GM12873 (cell line): ENCODE data around the gene GNB1L.

Experiments used
- TF ChIP-seq, protein P1 (sequence below): IDR thresholded peaks from 2 replicates; pipeline ENCODE4 v1.5.1; 2012; ENCODE audit warnings: low read depth, mild to moderate bottlenecking, moderate library complexity, low read length, control low read depth; ENCODE audit not compliant: insufficient read depth; ENCODE audit errors: missing control alignments

GNB1L gene

DNA sequence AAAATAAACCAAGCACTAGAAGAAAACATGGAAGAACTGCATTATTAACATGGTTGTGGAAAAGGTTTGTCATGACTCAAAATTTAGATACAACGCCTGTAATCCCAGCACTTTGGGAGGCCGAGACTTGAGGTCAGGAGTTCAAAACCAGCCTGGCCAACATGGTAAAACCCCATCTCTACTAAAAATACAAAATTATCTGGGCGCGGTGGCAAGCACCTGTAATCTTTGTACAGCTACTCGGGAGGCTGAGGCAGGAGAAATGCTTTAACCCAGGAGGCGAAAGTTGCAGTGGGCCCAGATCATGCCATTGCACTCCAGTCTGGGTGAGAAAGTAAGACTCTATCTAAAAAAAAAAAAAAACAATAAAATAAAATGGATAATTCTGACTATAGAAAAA, 23.7 kb downstream of the GNB1L start:
- TF ChIP-seq, protein P1, sequence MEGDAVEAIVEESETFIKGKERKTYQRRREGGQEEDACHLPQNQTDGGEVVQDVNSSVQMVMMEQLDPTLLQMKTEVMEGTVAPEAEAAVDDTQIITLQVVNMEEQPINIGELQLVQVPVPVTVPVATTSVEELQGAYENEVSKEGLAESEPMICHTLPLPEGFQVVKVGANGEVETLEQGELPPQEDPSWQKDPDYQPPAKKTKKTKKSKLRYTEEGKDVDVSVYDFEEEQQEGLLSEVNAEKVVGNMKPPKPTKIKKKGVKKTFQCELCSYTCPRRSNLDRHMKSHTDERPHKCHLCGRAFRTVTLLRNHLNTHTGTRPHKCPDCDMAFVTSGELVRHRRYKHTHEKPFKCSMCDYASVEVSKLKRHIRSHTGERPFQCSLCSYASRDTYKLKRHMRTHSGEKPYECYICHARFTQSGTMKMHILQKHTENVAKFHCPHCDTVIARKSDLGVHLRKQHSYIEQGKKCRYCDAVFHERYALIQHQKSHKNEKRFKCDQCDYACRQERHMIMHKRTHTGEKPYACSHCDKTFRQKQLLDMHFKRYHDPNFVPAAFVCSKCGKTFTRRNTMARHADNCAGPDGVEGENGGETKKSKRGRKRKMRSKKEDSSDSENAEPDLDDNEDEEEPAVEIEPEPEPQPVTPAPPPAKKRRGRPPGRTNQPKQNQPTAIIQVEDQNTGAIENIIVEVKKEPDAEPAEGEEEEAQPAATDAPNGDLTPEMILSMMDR: no peak

DNA sequence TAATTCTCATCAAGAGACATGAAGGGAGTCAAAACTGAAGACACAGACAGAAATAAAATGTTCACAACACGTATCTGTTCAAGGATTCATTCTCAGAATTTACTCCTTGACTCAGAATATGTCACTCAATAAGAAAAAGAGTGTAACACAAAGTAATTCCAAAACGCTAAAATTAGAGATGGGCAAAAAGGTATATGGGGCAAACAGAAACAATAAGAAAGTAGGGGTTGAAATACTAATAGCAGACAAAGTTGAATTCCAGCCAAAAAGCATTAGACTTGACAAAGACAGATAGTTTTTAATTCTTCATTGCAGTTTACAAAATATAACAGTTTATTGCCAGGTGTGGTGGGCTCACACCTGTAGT, 26.7 kb downstream of the GNB1L start:
- TF ChIP-seq, protein P1: no peak

DNA sequence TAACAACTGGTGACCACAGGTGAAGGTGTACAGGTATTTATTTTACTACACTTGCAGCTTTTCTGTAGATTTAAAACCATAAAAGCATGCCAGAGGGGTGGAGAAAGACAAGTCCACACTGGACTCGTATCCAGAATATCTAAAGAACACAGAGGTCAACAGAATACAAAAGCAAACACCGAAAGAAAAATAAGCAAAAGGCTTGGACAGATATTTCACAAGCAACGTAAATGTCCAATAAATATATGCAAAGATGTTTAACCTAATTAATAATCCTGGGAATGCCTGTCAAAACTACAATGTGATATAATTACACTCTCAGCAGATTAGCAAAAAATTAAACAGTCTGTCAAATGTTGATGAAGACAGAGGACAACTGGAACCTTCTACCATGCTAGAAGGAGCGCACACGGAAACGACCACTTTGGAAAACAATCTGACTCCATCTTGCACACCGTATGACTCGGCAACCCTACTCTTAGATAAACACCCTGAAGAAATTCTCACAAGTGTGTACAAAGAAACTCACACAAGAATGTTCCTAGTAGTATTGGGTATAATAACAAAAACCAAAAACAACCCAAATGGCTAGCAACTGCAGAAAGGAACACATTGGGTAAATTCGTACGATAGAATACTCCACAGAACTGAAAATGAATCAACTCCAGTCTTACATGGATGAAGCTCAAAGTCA, 27.2 kb downstream of the GNB1L start:
- TF ChIP-seq, protein P1: no peak

DNA sequence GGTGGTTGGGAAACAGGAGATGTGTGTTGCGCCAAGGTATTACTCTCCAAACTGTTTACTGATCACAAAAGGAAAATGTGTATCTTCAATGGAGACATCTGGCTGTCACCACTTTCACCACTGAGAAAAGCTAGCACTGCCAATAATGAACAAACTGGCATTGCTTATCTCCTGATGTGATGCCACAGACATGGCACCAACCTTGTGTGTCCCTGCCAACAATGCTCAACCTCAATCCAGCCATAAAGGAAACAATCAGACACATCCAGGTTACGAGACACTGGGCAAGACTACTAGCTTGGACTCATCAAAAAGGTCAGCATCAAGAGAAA, 28.1 kb downstream of the GNB1L start:
- TF ChIP-seq, protein P1: no peak

DNA sequence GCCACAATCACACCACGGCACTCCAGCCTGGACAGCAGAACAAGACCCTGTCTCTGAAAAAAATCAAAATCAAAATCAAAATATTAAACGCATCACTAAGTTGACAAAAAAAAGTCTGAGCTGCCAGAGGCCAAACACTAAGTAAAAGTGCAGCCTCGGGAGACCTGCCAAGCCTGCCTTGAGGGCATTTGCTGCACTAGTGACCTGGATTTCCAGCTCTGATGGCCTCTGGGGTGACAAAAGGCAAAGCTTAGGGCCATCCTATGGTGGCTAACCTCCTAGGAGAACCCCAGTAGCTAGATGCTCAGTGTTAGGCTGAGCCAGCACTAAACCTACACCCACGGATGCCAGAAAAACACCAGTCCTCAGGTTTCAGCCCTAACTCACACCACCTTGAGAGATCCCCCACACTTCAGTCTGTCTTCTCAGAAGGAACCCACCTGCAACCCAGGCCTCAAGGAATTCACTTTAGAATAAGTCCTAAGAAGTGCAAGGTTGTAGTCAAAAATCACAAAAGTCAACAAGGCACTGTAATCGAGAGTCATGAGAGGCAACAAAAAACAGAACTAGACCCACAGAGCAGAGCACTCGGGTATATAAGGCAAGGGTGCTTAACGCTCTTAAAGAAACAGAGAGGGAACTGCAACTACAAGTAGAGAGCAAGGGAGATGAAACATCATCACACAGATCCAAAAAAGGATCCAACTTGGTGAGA, 28.6 kb downstream of the GNB1L start:
- TF ChIP-seq, protein P1: no peak

DNA sequence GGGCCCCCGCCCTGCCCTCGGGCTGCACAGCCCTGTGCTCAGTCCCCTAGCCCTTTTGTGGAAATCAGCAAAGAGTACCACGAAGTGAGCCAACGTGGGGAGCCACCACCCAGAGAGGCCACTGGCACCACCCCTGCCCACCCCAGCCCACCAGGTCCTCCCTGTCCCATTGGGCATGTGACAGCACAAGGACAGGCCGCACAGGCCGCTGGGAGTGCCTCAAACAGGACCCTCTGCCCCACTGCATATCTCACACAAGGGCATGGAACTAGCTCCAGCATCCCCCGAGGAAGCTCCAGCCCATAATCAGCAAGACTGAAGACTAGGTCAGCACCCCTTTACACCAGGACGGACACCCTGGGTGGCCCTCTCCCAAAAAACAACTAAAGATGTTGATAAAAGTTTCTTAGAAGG, 29.7 kb downstream of the GNB1L start:
- TF ChIP-seq, protein P1: no peak

DNA sequence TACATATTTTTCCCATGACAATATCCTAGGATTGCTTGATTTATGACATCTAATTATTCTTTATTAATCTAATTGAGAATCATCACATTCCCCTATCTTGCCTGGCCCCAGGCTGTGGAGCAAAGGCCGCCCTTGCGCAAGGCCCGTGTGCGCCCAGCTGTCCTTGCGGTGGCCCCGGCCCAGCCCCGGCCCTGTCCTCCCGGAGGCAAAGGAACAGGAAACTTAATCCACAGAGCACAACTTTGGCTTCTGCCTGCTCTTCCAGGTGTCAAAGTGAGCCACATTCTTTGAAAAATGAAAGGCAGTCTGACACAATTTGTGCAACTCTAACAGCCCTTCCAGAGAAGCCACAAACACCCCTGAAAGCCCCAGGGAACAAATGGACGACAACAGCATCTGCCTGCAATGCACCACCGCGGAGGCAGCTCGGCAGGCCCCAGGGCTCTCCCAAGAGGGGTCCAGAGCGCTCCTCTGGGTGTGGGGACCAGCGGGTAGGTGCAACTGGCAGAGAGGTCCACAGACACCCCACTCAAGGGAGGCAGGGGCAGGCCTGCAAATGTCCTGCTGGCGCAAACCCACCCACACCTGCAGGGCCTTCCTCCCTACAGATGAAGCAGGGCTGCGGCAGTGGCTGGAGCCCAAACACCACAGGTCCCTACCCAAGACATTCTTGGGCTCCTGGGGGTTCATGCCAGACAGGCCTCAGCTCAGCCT, 30.3 kb downstream of the GNB1L start:
- TF ChIP-seq, protein P1: no peak
